ENCODE results near the gene ALPK3.
"Not testable (repeated sequence)": the region's sequence is repeated elsewhere in the genome, so short reads cannot be mapped to it uniquely, and the experiment has no call there.

ALPK3 gene

DNA sequence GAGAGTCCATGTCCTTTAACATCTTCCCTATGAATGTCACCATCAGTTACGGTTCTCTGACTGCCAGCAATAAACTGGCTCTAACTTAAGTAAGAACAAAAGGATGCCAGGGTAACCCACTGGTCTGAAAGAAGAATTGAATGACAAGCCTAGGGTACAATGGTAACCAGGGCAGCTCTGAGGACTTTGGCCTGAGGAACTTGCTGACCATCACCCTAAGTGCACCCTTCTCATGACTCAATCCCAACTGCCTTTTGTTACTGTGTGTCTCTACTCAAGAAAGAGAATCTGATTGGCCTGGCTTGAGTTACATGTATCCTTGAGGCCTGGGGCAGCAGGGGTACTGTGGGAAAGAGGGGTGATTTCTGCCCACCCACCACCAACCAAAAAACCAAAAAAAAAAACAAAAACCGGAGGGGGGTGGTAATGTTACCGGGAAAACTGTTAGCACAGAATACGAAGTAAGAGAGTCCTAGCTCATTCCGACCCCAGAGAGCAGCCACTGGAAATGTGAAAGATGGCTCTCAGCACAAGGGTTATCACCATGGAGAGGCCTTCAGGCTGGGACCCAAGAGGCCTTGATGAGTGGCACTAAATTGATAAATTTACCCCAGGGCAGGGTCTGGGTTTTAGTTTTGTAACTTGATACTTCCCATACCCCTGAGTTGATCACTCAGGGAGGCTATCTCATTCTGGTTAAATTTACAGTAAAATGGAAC is 58.0 kb downstream of the ALPK3 start:
- no peak for DNase-seq (ENCODE audit: low read depth)

DNA sequence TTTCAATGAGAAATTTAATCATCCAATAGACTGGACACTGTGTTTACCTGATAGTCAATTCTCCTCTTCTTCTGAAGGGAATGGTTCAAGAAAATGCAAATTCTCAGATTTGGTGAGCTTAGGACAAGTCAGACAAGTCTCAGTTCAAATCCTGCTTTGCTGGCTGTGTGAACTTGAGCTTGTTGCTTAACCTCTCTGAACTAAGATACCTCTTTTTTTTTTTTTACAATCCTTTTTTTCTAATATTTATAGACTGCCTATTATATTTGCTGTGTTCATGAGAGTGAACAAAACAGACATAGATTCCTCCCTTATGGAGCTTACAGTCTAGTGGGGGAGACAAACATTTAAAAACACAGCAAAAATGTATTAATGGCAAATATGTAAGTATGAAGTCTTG is 59.1 kb downstream of the ALPK3 start:
- no peak for DNase-seq (ENCODE audit: low read depth)

DNA sequence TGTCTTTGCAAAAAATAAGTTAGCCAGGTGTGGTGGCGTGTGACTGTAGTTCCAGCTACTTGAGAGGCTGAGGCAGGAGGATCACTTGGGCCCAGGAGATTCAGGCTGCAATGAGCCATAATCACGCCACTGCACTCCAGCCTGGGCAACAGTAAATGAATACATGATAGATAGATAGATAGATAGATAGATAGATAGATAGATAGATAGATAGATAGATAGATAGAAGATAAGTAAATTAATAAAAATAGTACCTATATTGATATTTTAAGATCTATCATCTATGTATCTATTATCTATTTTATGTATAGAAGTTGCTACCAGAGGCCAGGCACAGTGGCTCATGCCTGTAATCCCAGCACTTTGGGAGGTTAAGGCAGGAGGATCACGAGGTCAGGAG is 60.5 kb downstream of the ALPK3 start:
- not testable (repeated sequence) for DNase-seq (ENCODE audit: low read depth)

DNA sequence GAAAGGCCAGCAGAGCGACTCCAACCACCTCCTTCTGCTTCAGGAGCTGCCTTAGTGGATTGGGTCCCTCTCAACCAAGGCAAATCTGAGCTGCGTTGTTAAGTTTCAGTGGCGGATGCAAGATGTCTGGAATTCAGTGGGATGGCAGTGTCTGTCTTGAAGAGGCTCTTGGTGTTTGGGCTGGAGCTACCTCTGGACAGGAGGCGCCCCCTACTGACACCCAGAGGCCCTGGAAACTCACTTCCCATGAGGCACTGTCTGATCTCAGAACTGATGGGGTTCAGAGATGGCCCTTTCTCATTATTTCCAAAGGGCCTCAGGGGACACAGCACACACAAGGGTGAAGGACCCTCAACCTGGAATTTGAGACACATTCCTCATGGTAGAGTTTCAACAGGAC is 61.3 kb downstream of the ALPK3 start:
- peak; percentile 41 for DNase-seq (ENCODE audit: low read depth)

DNA sequence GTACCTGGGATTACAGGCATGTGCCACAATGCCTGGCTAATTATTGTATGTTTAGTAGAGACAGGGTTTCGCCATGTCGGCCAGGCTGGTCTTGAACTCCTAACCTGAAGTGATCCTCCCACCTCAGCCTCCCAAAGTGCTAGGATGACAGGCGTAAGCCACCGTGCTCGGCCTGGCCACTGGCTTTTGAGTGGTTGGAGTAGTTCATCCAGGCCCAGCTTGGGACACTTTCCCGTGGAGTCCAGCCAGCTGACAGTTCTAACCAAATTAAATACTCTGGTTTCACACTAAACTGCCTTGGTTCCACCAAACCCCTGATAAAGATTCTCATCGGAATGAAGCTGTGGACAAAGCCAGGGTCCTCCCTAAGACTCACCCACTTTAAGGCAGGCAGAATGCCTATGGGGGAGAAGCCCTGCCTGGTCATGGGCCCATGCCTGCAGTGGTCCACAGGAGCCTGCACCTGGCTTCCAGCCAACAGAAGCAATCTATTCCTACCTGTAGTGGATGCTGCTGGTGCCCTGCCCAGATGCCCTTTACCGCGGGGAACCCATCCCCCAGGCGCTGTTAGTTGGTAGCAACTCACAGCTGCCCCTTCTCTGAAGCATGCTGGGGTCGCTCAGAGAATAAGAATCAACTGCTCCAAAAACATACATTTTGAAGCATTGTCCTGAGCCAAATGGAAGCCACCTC is 62.1 kb downstream of the ALPK3 start:
- no peak for DNase-seq (ENCODE audit: low read depth)

DNA sequence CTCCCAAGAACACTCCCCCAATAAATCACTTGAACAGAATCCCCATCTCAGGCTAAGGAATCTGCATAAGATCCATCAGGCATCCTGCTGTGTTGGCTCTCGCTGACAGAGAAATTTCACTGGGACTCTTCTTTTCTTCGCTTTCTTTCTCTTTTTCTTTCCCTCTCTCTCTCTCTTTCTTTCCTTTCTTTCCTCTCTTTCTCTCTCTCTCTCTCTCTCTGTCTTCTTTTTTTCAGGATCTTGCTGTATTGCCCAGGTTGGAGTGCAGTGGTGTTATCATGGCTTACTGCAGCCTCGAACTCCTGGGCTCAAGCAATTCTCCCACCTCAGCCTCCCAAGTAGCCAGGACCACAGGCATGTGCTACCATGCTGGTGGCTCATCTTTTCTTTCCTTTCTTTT is 62.9 kb downstream of the ALPK3 start:
- no peak for DNase-seq (ENCODE audit: low read depth)

DNA sequence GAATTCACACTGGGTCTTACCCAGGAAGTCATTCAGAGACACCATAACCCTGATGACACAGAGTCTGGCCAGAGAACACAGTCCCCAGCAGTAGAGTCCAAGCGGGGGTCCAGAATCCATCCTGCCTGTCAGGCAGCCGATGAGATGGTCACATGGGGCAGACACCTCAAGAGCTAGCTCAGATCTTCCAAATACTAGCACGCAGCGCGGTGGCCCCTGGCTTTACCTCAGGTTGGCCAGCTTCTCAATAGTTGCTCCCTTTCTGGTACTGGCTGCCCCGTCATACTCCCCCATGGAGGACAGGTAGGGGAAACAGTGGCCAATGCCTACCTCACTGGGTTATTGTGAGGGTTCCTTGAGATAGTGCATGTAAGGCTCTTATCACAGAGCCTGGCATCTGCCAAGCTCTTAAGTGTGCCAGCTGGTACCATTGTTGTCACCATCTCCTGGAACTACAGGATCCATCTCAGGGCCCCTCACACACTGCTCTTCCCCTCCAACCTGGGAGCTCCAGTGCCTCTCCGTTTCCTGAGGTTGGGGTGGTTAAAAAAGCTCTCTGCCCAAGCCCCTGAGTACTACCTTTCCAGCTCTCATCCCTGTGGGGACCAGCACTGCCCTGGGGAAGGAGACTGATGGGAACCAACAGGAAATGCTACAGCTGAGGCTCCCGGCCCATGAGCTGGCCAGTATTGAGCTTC is 63.8 kb downstream of the ALPK3 start:
- no peak for DNase-seq (ENCODE audit: low read depth)

DNA sequence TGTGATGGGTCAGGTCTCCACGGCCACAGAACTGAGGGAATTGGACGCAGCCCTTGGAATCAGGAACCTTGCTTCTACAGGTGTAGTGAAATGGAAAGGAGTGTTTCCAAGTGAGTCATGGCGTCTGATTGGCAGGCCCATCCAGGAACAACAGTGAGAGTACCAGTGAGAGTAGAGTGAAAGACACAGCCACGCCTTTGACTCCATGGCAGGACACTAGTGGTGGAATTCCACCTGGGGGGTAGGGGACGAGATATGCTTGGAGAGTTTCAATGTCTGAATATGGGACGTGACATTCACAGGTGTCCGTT is 64.3 kb downstream of the ALPK3 start:
- DNase-seq (ENCODE audit: low read depth) = no peak

DNA sequence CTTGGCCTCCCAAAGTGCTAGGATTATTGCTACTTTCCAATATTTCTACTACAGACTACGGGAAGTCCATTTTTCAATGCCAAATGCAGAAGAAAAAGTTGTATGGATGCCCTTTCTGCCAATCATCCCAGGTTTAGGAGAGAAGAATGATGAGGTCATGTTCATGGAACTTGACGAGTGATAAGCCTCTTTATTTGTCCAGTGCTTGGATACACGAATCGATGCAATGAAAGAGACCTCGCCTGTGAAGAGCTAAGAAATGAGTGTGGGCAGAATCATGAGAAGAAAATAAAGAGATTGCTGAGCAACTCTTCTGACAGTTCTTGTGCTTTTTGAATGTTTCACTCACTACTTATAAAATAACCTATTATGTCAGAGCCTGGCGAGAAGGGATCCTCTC is 66.3 kb downstream of the ALPK3 start:
- DNase-seq (ENCODE audit: low read depth) = no peak

DNA sequence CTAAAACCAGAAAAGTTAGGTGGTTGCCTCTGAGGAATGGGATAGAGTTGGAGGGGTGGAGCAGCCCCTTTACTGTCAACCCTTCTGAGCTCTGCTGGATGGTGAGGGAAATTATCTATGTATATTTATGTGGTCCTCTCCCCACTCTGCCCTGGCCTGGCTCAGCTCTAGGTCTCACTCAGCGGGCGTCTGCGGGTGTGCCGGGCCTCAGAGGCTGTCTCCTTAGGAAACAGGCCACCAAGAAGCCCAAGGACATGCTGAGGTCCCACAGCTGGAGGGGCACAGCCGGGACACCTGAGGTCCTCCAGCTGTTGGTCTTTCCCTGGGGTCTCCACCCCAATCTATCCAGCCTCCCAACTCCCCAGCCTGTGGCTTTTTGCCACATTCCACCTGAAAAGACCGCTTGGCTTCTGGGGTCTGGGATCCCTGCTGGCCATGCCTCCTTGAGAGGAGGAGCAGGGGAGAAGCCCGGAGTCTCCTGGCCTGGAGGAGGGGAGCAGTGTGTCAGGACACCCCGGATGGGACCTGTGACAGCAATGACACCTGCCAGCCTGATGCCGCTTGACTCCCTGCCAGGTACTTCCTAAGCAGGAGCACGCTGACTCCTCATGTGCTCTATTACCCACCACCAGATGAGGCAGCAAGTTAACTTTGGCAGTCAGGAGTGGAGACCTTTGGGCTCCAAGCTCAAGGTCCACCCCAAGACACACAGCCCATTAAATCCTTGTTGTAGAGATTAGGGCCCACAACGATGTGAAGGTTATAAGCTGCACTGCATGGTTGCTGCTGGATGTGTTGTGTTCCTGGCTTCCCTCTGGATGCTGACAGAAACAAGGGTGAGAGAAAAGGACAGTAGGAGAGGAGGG is 67.0 kb downstream of the ALPK3 start, which contains the start of gene SLC28A1:
SLC28A1 (plus strand) TSS at position 747 of the 866 bp plus-strand sequence. CDS start 3,099 bp downstream, outside the sequence.
- DNase-seq (ENCODE audit: low read depth) = no peak

DNA sequence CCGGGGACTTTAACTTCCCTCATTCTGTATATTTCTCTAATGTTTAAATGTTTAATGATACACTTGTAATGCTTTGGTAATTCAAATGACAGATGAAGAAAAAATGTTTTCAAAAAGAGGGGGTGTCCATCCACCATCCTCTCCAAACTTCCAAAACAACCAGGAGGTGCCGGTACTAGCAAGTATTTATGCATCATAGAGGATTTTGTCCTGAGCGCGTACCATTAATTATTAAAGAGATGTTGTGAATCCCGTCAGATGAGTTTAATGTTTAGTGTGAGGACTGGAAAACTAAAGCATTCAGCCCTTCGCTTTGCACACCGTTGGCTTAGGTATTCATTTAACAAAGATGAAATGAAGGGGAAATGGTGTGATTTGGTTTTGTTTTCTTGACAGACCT is 68.6 kb downstream of the ALPK3 start:
- no peak for DNase-seq (ENCODE audit: low read depth)

DNA sequence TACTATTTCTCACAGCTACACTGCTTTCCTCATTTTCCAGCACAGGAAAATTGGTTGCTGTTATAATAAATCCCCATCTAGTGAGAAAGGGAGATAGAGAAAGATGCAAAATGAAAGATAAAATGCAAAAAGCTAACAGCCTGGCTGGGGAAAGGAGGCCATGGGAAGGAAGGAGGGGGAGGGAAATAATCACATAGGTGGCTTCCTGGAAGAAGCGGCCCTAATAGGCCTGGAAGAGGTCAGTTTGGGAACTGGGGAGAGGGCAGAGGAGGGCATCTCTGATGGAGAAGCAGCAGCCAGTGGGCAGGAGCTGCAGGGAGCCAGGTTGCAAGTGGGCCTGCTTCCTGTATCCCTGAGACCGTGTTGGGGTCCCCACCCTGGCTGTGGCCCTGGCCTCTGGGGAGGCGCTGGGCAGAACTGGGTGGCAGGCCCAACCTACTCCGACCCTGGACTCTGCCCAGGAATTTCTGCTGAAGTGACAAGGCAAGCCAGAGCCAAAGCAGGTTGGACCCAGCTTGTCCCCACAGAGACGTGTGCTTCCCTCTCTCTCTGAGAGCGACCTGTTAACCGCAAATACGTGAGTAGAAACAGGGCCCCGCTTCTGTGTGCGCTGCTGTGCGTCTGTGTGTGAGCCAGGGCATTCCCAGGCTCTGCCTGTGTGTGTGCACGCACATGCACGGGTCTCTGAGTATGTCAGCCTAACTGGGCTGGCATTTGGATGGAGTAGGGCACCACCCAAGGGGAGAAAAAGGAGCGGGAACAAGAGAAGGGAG is 69.2 kb downstream of the ALPK3 start:
- DNase-seq (ENCODE audit: low read depth) = no peak

DNA sequence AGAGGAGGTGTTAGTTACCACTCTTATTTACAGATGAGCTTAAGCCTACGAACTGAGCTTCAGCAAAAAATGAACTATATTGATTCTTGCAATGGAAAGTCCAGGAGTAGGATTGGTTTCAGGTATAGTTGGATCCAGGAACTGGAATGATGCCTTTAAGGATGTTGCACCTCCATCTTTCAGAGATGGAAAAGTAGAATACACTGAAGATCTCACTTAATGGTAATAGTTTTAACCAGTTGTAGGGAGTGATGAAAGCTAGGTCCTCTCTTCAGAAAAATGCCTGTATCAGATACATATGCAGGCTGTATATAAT is 69.8 kb downstream of the ALPK3 start:
- DNase-seq (ENCODE audit: low read depth) = no peak

DNA sequence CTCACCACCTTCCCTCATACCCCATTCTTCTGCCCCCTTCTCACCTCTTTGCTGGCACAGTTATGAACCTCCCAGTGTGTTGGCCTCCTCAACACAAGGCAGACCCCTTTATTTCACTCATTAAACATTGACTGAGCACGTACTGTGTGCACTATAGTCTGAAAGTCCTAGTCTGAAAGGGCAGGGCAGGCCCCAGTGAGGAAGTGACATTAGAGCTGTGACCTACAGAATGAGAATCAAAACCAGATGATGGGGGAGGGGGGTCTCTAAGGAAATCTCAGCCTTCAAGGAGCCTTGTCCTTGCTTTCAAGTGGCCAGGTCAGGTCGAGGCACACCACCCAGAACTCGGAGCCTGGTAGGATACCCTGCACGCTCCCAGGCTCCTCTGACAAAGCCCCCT is 70.8 kb downstream of the ALPK3 start:
- DNase-seq (ENCODE audit: low read depth) = no peak

DNA sequence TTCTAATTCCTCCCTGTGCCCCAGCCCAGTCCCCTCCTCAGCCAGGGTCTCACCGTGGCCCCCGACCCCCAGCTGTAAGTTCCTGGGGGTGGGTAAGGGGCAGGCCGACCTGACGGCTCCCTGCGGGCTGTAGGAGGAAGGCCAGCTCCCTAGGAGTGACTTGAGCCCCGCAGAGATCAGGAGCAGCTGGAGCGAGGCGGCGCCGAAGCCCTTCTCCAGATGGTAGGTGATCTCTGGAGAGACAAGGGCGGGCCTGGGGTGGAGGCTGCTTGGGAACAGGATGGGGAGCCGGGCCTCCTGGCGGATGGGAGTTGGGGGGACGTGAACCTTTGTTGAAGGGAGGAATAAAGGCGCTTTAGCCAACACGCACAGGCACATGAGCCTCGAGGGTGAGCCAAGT is 71.5 kb downstream of the ALPK3 start:
- DNase-seq (ENCODE audit: low read depth) = no peak

DNA sequence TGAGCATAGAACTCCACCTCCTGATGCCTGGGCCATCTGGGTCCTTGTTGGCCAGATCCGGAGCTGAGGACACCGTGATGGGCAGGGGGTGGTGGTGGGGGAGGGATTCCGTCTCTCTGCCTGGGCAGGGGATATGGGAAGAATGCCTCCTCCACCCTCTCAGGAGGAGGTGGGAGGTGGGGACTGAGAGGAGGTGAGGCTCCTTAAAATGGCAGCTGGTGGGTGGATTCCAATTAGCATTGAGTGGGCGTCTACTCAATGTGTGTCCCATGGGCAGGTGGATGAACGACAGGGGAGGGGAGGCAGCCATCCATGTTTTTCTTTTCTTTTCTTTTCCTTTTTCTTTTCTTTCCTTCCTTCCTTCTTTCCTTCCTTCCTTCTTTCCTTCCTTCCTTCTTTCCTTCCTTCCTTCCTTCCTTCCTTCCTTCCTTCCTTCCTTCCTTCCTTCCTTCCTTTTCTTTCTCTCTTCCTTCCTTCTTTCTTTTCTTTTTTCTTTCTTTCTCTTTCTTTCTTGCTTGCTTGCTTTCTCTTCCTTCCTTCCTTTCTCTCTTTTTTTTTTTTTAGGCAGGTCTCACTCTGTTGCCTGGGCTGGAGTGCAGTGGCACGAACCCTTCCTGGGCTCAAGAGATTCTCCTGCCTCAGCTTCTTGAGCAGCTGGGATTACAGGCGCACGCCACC is 72.3 kb downstream of the ALPK3 start:
- DNase-seq (ENCODE audit: low read depth) = no peak

DNA sequence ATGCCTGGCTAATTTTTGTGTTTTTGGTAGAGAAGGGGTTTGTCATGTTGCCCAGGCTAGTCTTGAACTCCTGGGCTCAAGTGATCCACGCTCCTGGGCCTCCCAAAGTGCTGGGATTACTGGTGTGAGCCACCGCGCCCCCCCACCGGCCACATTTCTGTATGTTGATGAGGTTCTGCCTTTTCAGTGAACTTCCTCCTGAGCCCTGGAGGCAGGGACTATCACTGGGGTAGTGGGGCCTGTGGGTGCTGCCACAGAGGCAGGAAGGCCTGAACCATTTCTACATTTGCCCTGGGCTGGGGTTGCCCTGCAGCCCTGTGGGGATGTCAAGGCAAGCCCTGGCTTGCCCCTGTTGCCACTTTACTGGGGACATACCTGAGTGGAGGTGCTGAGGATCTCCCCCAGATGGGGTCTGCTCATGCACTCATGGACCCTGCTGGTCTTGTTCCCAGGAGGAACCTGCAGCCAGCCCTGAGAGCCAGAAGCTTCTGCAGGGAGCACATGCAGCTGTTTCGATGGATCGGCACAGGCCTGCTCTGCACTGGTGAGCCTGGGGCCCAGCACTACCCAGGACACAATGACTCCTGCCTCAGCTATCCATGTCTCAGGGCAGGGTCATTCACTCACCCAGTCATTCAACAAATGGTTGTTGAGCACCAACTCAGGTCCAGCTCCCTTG is 73.0 kb downstream of the ALPK3 start:
- no peak for DNase-seq (ENCODE audit: low read depth)

DNA sequence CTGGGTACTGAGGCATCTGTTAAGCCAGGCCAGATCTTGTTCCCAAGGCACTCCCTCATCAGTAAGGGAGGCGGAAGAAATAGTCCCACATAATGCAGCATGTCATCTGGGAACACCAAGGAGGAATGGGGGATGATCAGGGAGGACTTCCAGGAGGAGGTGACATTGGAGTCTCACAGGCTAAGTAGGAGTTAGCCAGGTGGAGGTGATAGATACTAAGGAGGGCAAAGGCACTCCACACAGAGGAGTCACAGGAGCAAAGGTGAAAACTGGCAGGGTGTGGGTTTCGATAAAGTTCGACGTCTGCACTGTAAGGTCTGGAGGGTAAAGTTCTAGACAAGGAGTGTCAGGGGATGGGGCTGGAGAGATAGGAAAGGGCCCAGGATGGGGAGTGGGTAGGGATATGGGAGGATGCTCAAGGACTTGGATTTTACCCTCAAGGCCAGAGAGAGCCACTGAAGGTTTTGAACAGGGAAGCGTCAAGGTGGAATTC is 73.6 kb downstream of the ALPK3 start:
- DNase-seq (ENCODE audit: low read depth) = no peak

DNA sequence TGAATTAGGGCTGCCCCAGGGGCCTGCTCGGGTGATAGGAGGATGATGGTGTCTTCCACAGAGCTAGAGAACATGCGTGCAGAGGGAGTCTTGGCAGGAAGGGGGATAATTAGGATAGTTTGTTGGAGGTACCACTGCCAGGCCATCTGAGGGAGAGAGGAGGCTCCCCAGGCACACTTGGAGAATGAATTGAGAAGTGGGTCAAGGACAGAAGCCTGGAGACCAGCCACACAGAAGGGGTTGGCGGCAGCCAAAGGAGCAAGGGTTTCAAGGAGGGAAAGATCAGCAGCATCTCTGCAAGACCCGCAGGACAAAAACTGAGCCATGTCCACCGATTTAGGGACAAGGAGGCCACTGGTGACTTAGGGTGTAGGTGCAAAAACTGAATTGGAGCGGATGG is 74.2 kb downstream of the ALPK3 start:
- no peak for DNase-seq (ENCODE audit: low read depth)

DNA sequence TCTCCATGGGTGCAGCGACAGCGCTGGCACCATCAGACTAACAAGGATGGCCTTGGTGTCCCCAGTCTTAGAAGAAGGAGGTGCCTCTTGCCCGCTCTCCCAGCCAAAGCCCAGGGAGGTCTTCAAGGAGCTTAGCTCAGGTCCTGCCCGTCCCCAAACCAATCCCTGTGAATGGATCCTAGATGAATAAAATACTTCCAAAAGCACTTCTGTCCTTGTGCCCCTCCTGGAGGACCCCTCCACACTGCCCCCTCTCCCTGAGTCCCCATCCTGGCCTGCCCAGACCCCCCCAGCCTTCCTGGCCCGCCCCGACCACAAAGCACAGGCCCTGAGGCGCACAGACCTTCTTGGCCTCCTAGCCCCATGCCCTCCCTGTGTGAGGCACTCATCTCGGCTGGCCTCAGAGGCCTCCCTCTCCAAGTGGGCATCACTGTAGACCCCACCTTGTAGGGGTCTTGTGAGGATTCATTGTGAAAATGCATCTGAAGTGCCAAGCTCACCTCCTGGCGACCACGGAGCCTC is 75.7 kb downstream of the ALPK3 start:
- no peak for DNase-seq (ENCODE audit: low read depth)
